Measurements from ENCODE around the gene SVOP. TPM values are rescaled to one million over a fixed set of nuclear protein-coding genes. Genes with fewer than 3 reads are reported as not detected.

The SVOP gene
- total and polyA plus RNA-seq, 2 donors (not counting 1 experiment from before 2014, with no cell fraction given), result not detected

DNA sequence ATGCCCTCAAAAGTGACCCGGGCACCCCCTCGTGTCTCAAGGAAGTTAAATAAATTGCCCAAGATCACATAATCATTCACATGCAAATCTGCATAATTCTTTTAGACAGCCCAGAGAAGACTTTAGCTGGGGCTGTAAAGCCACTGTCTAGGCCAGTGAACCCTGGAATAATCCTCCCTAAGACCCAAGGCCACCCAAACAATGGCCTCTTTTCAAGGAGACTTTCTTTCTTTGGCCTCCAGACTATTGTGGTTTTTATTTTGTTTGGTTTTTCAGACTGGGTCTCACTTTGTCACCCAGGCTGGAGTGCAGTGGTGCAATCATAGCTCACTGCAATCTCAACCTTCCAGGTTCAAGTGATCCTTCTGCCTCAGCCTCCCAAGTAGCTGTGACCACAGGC, 10.6 kb downstream of the SVOP start:
- H3K27me3 ChIP-seq (replicated peaks in 1 of 4; ENCODE audit: control extremely low read depth in 1 of 4, control insufficient read depth in 3 of 4, insufficient read depth in 4 of 4, low read length in 3 of 4), result no peaks in the 10 kb centered on the region
- Mint-ChIP-seq H3K4me3 (no peak overlapping the region), H3K4me1 (no peaks in the 10 kb centered on the region), H3K27me3 (peaks cover 31% of the 10 kb centered on the region), H3K27ac (no peak overlapping the region), H3K9me3 (ENCODE audit: insufficient read depth) (no peaks in the 10 kb centered on the region)
- no peaks in the 10 kb centered on the region for H3K4me1 ChIP-seq (ENCODE audit: control insufficient read depth in 2 of 2, insufficient read depth in 2 of 2, low read length in 2 of 2)
- no peaks in the 10 kb centered on the region for H3K36me3 ChIP-seq (replicated peaks in 1 of 2; ENCODE audit: control extremely low read depth in 1 of 2, control insufficient read depth in 1 of 2, extremely low read depth in 1 of 2, insufficient read depth in 2 of 2, low read length in 1 of 2)
- H3K4me3 ChIP-seq (ENCODE audit: control extremely low read depth in 1 of 5, extremely low read depth in 1 of 5, insufficient read depth in 1 of 5, low read depth in 2 of 5, low read length in 4 of 5), result no peak overlapping the region
- ATAC-seq (ENCODE audit: low read depth), result no peak
- H3K9me3 ChIP-seq (ENCODE audit: control extremely low read depth in 1 of 3, control insufficient read depth in 2 of 3, insufficient read depth in 1 of 3, low read length in 2 of 3), result no peaks in the 10 kb centered on the region
- no peak overlapping the region for H3K4me2 ChIP-seq (replicated peaks; ENCODE audit: low read depth, low read length, poor library complexity, severe bottlenecking)
- CTCF ChIA-PET, result no interaction called here
- H3K79me2 ChIP-seq (ENCODE audit: control insufficient read depth, insufficient read depth, low read length), result no peaks in the 10 kb centered on the region
- TF ChIP-seq, protein P1, sequence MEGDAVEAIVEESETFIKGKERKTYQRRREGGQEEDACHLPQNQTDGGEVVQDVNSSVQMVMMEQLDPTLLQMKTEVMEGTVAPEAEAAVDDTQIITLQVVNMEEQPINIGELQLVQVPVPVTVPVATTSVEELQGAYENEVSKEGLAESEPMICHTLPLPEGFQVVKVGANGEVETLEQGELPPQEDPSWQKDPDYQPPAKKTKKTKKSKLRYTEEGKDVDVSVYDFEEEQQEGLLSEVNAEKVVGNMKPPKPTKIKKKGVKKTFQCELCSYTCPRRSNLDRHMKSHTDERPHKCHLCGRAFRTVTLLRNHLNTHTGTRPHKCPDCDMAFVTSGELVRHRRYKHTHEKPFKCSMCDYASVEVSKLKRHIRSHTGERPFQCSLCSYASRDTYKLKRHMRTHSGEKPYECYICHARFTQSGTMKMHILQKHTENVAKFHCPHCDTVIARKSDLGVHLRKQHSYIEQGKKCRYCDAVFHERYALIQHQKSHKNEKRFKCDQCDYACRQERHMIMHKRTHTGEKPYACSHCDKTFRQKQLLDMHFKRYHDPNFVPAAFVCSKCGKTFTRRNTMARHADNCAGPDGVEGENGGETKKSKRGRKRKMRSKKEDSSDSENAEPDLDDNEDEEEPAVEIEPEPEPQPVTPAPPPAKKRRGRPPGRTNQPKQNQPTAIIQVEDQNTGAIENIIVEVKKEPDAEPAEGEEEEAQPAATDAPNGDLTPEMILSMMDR (IDR thresholded peaks at IDR 0.05), result no peak
- no peak for TF ChIP-seq EZH2 (IDR thresholded peaks at IDR 0.05; ENCODE audit: borderline replicate concordance, insufficient read depth, low read depth, low read length, poor library complexity, severe bottlenecking)
- POLR2A ChIA-PET, result no interaction called here
- 88% methylated on average over 2 of the region's 2 CpGs for WGBS (ENCODE audit: insufficient coverage)
- no peak overlapping the region for H3K9ac ChIP-seq (ENCODE audit: low read length)
- intact Hi-C loops (cut with micrococcal nuclease), result no loop called here
- no peak overlapping the region for H3K27ac ChIP-seq (ENCODE audit: low read length in 2 of 2)
- DNase-seq, result no peak
- no peak overlapping the region for H2AFZ ChIP-seq (ENCODE audit: insufficient read depth, low read depth, low read length, poor library complexity, severe bottlenecking)
- no peaks in the 10 kb centered on the region for H4K20me1 ChIP-seq (ENCODE audit: control insufficient read depth, insufficient read depth, low read length, poor library complexity, severe bottlenecking)

DNA sequence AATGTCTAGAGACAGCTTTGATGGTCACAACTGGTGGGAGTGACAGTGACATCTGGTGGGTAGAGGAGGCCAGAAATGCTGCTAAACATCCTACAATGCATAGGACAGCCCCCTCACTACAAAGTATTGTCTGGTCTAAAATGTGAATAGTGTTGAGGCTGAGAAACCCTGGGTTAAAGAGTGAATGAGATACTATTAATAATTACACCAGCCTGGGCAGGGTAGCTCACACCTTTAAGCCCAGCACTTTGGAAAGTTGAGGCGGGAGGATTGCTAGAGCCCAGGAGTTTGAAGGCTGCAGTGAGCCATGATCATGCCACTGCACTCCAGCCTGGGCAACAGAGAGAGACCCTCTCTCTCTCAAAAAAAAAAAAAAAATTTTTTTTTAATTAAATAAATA, 11.1 kb downstream of the SVOP start:
- Histone ChIP-seq H3K36me3 (replicated peaks in 1 of 2; ENCODE audit: control extremely low read depth in 1 of 2, control insufficient read depth in 1 of 2, extremely low read depth in 1 of 2, insufficient read depth in 2 of 2, low read length in 1 of 2) (no peaks in the 10 kb centered on the region), H3K27ac (ENCODE audit: low read length in 2 of 2) (no peak overlapping the region), H4K20me1 (ENCODE audit: control insufficient read depth, insufficient read depth, low read length, poor library complexity, severe bottlenecking) (no peaks in the 10 kb centered on the region), H3K79me2 (ENCODE audit: control insufficient read depth, insufficient read depth, low read length) (no peaks in the 10 kb centered on the region), H3K9ac (ENCODE audit: low read length) (no peak overlapping the region), H2AFZ (ENCODE audit: insufficient read depth, low read depth, low read length, poor library complexity, severe bottlenecking) (no peak overlapping the region), H3K4me2 (replicated peaks; ENCODE audit: low read depth, low read length, poor library complexity, severe bottlenecking) (no peak overlapping the region), H3K27me3 (replicated peaks in 1 of 4; ENCODE audit: control extremely low read depth in 1 of 4, control insufficient read depth in 3 of 4, insufficient read depth in 4 of 4, low read length in 3 of 4) (no peaks in the 10 kb centered on the region), H3K4me3 (ENCODE audit: control extremely low read depth in 1 of 5, extremely low read depth in 1 of 5, insufficient read depth in 1 of 5, low read depth in 2 of 5, low read length in 4 of 5) (no peak overlapping the region), H3K4me1 (ENCODE audit: control insufficient read depth in 2 of 2, insufficient read depth in 2 of 2, low read length in 2 of 2) (no peaks in the 10 kb centered on the region), H3K9me3 (ENCODE audit: control extremely low read depth in 1 of 3, control insufficient read depth in 2 of 3, insufficient read depth in 1 of 3, low read length in 2 of 3) (no peaks in the 10 kb centered on the region)
- no peak for TF ChIP-seq EZH2 (IDR thresholded peaks at IDR 0.05; ENCODE audit: borderline replicate concordance, insufficient read depth, low read depth, low read length, poor library complexity, severe bottlenecking)
- TF ChIP-seq, protein P1 (IDR thresholded peaks at IDR 0.05), result no peak
- DNase-seq, result no peak
- ChIA-PET POLR2A (no interaction called here), CTCF (no interaction called here)
- Mint-ChIP-seq H3K4me3 (no peak overlapping the region), H3K9me3 (ENCODE audit: insufficient read depth) (no peaks in the 10 kb centered on the region), H3K27me3 (peaks cover 31% of the 10 kb centered on the region), H3K27ac (no peak overlapping the region), H3K4me1 (no peaks in the 10 kb centered on the region)
- intact Hi-C loops (cut with micrococcal nuclease), result no loop called here
- no peak for ATAC-seq (ENCODE audit: low read depth)
- WGBS (ENCODE audit: insufficient coverage), result no CpG with 5 or more reads among the region's 1 CpG

All from B cell (primary cell).